Breast epithelium (tissue), 4 donors: ENCODE data around the gene ZNF492. TPM values are rescaled to one million over a fixed set of nuclear protein-coding genes. Genes with fewer than 3 reads are reported as not detected.

Experiments used
- DNase-seq, 2 donors: peaks; one replicate each; pipeline ENCODE4 v3.0.0-alpha.2; 2019; ENCODE audit warnings: low spot score in 2 of 2
- H3K27ac ChIP-seq, 2 donors: fragments of 200-600 bp; sonication (generic) in 1 of 2; one replicate each; pipeline ENCODE4 v1.5.1; 2016 to 2019; ENCODE audit warnings: mild to moderate bottlenecking in 1 of 2
- H3K27me3 ChIP-seq, 2 donors: fragments of 200-600 bp; sonication (generic) in 1 of 2; one replicate each; pipeline versions ENCODE4 v1.5.1 to v1.6.0; 2017 to 2019; ENCODE audit warnings: control low read depth in 1 of 2, mild to moderate bottlenecking in 1 of 2
- H3K36me3 ChIP-seq: fragments of 200-600 bp; one replicate; pipeline ENCODE4 v1.5.1; 2019
- H3K4me1 ChIP-seq, 2 donors: fragments of 200-600 bp; sonication (generic); one replicate each; pipeline ENCODE4 v1.5.1; 2016 to 2019; ENCODE audit warnings: control low read depth in 1 of 2
- H3K4me3 ChIP-seq, 3 donors: fragments of 200-600 bp; sonication (generic); 1 replicate in 2 of 3; 2 replicates in 1 of 3; pipeline ENCODE4 v1.5.1; 2016 to 2019; ENCODE audit warnings: mild to moderate bottlenecking in 3 of 3, moderate library complexity in 2 of 3
- H3K9me3 ChIP-seq, 2 donors: fragments of 200-600 bp; sonication (generic) in 1 of 2; one replicate each; pipeline ENCODE4 v1.5.1; 2016 to 2019; ENCODE audit warnings: control low read depth in 1 of 2
- CTCF ChIP-seq, 3 donors: fragments of 450-650 bp; IDR thresholded peaks; one replicate each; pipeline ENCODE4 v1.5.1; 2016 to 2017; ENCODE audit warnings: antibody characterized with exemption in 3 of 3, mild to moderate bottlenecking in 3 of 3, moderate library complexity in 3 of 3
- POLR2A ChIP-seq: fragments of 450-650 bp; IDR thresholded peaks from one replicate; pipeline ENCODE4 v1.6.1; 2016; ENCODE audit warnings: antibody characterized with exemption, mild to moderate bottlenecking, moderate library complexity
- POLR2AphosphoS5 ChIP-seq, 3 donors: sonication (generic); formaldehyde crosslinking; IDR thresholded peaks; one replicate each; pipeline ENCODE4 v1.6.1; 2017; ENCODE audit warnings: antibody characterized with exemption in 3 of 3
- intact Hi-C: fragments of 100-400 bp; cut with DNase I; formaldehyde crosslinking; loops from one replicate; pipeline ENCODE4 v1.15.1; 2023; ENCODE audit warnings: low total_unique reads
- total RNA-seq, 3 donors: library from RNA; depleted of rRNA; stranded (reverse); fragments of >200 nt; gene quantifications; one replicate each; pipeline ENCODE4 v1.1.0, GENCODE V29; 2016

Gene ZNF492
- total RNA-seq, 3 donors from 2014 or later, result 0.32 to 1.2 (median 0.98) TPM

GRCh38 chr19:22619371-22619770, 14.8 kb upstream of the ZNF492 start:
- Histone ChIP-seq H3K4me3 (no peak overlapping the region), H3K9me3 (no peaks in the 10 kb centered on the region), H3K4me1 (no peaks in the 10 kb centered on the region), H3K36me3 (no peaks in the 10 kb centered on the region), H3K27me3 (no peaks in the 10 kb centered on the region), H3K27ac (peak overlapping the region in 1 of 2 donors; percentile 38)
- intact Hi-C loops, result loop anchor here (5.0 kb wide), 1 partner anchor 517 kb away; no protein-coding TSS in a partner anchor
- no peak for DNase-seq
- TF ChIP-seq POLR2A (no peak), POLR2AphosphoS5 (IDR thresholded peaks at IDR 0.05) (no peak), CTCF (IDR thresholded peaks at IDR 0.05) (no peak)

GRCh38 chr19:22619932-22620331, 14.2 kb upstream of the ZNF492 start:
- no peak for TF ChIP-seq POLR2A
- no peak for TF ChIP-seq POLR2AphosphoS5 (IDR thresholded peaks at IDR 0.05)
- no peak for TF ChIP-seq CTCF (IDR thresholded peaks at IDR 0.05)
- H3K27me3 ChIP-seq, result no peaks in the 10 kb centered on the region

GRCh38 chr19:22620401-22620800, 13.7 kb upstream of the ZNF492 start:
- TF ChIP-seq POLR2A, result no peak
- no peak for TF ChIP-seq POLR2AphosphoS5 (IDR thresholded peaks at IDR 0.05)
- no peak for TF ChIP-seq CTCF (IDR thresholded peaks at IDR 0.05)
- intact Hi-C loops, result no loop called here
- H3K4me1 ChIP-seq, result no peaks in the 10 kb centered on the region
- no peak overlapping the region for H3K4me3 ChIP-seq
- no peaks in the 10 kb centered on the region for H3K9me3 ChIP-seq
- no peaks in the 10 kb centered on the region for H3K27me3 ChIP-seq
- no peaks in the 10 kb centered on the region for H3K36me3 ChIP-seq
- peak overlapping the region in 1 of 2 donors; percentile 38 for H3K27ac ChIP-seq
- no peak for DNase-seq

More at GRCh38 chr19:22619932-22620331, 14.2 kb upstream of the ZNF492 start:
- no peaks in the 10 kb centered on the region for H3K36me3 ChIP-seq
- no peak for DNase-seq
- H3K9me3 ChIP-seq, result no peaks in the 10 kb centered on the region
- no peak overlapping the region for H3K4me3 ChIP-seq
- peak overlapping the region in 1 of 2 donors; percentile 38 for H3K27ac ChIP-seq
- intact Hi-C loops, result loop anchor here (5.0 kb wide), 1 partner anchor 518 kb away; no protein-coding TSS in a partner anchor
- H3K4me1 ChIP-seq, result no peaks in the 10 kb centered on the region

- intact Hi-C loops, result no loop called here
- TF ChIP-seq CTCF (IDR thresholded peaks at IDR 0.05), result no peak
- TF ChIP-seq POLR2A, result no peak
- no peak for TF ChIP-seq POLR2AphosphoS5 (IDR thresholded peaks at IDR 0.05)
- H3K4me3 ChIP-seq, result no peak overlapping the region
- no peaks in the 10 kb centered on the region for H3K36me3 ChIP-seq
- DNase-seq, result no peak
- H3K4me1 ChIP-seq, result no peaks in the 10 kb centered on the region
- H3K27me3 ChIP-seq, result no peaks in the 10 kb centered on the region
- H3K9me3 ChIP-seq, result no peaks in the 10 kb centered on the region
- H3K27ac ChIP-seq, result no peak overlapping the region
Measured at GRCh38 chr19:22620912-22621311, 13.2 kb upstream of the ZNF492 start.

GRCh38 chr19:22622020-22622419, 12.1 kb upstream of the ZNF492 start:
- H3K27ac ChIP-seq, result no peak overlapping the region
- DNase-seq, result no peak
- no peak for TF ChIP-seq CTCF (IDR thresholded peaks at IDR 0.05)
- TF ChIP-seq POLR2A, result no peak
- no peak for TF ChIP-seq POLR2AphosphoS5 (IDR thresholded peaks at IDR 0.05)
- no peaks in the 10 kb centered on the region for H3K4me1 ChIP-seq
- intact Hi-C loops, result no loop called here
- no peaks in the 10 kb centered on the region for H3K36me3 ChIP-seq
- no peak overlapping the region for H3K4me3 ChIP-seq
- H3K27me3 ChIP-seq, result no peaks in the 10 kb centered on the region
- H3K9me3 ChIP-seq, result no peaks in the 10 kb centered on the region
